ENCODE measurements around the gene TLR6.
"Not testable (repeated sequence)": the region's sequence is repeated elsewhere in the genome, so short reads cannot be mapped to it uniquely, and the experiment has no call there.

The TLR6 gene

DNA sequence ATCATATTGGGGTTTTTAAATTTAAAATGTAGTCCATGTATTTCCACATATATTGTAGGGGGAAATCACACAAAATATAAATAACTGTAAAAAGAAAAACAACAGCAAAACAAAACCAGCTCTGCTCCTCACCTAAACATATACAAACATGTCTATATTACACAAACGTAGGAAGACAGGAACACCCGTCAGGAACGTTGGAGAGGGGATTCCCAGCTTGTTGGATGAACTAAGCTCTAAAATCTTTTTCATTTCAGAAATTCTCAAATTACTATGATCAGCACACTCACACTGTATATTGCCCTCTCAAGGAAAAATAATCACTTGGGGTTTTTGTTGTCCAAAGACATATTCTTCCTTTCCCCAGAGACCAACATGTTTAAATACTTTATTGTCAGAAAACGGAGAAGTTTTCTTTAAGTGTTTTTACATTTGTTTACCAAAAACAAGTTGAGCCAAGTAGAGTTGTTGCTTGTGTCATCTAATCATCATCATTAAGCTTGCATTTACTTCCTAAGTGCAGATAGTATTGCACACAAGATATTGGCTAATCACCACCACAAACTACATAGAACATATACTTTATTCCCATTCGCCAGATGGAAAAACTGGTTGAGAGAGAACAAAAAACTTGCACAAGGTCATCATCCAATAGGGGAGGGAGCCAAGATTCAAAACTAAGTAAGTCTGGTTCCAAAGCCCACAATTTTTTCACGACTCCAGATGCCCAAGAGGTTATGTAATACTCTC is 71.4 kb downstream of the TLR6 start:
- no peak for DNase-seq (ENCODE audit: low read depth, low spot score)

DNA sequence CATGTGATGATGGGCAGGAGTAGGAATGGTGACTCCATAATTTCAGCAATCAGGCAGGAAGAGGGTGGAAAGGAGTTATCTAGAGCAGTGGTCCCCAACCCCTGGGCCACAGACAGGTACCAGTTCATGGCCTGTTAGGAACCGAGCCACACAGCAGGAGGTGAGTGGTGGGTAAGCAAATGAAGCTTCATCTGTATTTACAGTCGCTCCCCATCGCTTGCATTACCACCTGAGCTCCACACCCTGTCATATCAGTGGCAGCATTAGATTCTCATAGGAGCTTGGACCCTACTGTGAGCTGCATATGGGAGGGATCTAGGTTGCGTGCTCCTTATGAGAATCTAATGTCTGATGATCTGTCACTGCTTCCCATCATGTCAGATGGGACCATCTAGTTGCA is 72.5 kb downstream of the TLR6 start:
- DNase-seq (ENCODE audit: low read depth, low spot score) = no peak

DNA sequence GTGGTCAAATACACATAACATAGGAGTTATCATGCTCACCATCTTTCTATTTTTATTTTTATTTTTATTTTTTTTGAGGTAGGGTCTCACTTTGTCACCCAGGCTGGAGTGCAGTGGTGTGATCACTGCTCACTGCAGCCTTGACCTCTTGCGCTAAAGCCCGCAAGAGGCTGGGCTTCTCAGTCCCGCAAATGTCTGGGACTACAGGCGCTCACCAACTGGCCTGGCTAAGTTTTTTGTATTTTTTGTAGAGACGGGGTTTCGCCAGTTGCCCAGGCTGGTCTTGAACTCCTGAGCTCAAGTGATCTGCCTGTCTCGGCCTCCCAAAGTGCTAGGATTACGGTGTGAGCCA is 73.5 kb downstream of the TLR6 start:
- DNase-seq (ENCODE audit: low read depth, low spot score) = no peak

DNA sequence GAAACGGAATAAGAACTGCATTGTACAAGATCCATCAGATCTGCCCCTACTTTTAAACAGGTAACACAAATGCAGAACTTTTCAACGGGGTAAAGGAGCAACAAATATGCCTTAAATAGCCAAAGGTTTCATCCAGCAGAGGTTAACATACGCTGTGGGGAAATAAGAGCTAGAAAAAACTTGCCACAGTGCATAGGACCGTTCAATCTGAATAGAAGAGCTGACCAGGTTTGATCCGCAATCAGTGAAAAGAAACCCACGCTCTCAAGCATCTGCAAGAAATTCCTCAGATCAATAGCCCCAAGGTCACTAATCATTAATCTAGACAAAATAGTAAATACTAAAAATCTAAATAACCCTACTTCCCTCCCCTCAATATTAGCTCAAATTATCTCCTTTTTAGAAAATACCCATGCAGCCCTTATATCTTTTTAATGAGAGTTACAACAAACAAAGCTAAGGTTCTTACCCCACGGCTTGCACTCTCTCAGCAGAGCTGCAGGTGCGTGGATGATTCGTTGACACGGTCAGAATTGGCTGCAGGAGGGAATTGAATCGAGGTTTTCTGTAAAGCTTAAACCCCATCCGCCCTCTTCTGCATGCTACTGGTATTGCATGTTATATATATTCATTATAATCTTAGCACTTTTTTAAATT is 74.0 kb downstream of the TLR6 start, which contains the start of gene TLR10:
TSS of gene TLR10 (minus strand) at position 539 of the 657 bp plus-strand sequence. CDS start 7,400 bp downstream, outside the sequence.
- peak; percentile 26 for DNase-seq (ENCODE audit: low read depth, low spot score)

DNA sequence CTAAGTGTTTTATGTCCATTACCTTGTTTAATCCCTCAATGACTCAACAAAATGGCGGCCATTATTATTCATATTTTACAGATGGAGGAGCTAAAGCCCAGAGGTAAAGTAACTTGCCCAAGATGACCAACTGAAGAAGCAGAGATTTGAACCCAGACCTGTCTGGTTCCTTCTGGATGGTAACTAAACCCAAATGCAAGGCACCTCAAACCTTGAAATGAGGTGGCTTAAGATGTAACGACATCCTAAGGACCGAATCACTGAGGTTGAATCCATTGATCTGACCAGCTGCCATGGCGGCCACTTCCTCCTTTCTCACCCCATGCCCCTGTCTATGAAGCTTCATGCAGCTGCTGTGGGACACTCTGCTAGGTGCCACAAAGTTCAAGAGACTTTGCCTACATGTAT is 74.8 kb downstream of the TLR6 start:
- no peak for DNase-seq (ENCODE audit: low read depth, low spot score)

DNA sequence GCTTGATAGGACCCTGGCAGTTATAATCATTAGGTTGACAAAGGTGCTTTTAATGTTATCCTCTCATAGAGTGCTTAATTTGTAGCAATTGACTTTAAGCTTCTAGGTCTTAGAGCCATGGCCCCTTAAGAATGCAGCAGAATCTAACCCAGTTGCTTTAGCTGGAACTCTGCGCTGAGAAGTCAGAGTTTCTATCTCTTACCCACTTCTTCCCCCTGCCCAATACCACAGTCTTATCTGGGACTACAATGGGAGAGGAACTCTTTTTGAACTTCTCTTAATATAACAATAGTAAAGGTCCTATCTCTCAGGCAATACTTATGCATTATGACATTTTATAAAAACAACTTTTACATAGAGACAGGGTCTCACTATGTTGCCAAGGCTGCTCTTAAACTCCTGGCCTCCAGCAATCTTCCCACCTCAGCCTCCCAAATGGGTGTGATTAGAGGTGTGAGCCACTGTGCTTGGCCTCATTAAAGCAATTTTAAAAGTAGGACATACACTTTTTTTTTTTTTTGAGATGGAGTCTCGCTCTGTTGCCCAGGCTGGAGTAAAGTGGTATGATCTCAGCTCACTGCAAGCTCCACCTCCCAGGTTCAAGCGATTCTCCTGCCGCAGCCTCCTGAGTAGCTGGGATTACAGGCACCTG is 75.7 kb downstream of the TLR6 start:
- no peak for DNase-seq (ENCODE audit: low read depth, low spot score)

DNA sequence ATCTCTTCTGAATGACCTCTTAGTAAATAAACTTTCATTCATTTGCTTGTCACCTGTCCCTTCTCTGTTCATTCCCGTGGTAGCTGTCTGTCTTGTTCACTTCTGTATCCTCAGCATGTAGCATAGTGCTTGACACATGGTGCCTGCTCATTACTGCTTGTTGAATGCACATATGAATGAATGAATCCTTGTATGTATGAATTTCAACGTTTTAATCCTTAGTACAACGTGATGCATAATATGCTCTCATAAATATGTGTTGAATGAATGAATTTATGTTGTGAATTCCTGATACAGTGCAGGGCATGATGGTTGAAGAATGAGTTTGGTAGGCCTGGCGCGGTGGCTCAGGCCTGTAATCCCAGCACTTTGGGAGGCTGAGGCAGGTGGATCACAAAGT is 76.8 kb downstream of the TLR6 start:
- no peak for DNase-seq (ENCODE audit: low read depth, low spot score)

DNA sequence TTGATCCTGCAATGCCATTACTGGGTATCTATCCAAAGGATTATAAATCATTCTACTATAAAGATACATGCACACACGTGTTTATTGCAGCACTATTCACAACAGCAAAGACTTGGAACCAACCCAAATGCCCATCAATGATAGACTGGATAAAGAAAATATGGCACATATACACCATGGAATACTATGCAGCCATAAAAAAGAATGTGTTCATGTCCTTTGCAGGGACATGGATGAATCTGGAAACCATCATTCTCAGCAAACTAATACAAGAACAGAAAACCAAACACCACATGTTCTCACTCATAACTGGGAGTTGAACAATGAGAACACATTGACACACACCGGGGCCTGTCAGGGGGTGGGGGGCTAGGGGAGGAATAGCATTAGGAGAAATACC is 78.7 kb downstream of the TLR6 start:
- not testable (repeated sequence) for DNase-seq (ENCODE audit: low read depth, low spot score)

DNA sequence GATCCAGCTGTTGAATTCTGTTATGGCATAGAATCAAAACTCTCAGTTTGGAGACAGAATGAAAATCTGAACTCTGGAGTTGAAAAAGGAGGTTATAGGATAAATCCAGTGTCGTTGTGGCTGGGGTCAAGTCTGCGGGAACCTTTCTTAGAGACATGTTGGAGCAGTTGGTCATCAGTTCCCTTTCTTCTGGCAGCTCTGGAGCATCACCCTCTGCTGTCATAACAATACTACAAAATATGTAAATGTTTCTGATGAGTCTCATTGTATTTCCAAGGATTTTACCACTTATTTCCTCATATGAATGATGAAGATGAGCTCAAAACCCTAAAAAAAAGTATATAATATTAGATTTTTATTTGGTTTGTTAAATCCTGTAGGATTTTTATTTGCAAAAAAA is 81.3 kb downstream of the TLR6 start:
- no peak for DNase-seq (ENCODE audit: low read depth, low spot score)

DNA sequence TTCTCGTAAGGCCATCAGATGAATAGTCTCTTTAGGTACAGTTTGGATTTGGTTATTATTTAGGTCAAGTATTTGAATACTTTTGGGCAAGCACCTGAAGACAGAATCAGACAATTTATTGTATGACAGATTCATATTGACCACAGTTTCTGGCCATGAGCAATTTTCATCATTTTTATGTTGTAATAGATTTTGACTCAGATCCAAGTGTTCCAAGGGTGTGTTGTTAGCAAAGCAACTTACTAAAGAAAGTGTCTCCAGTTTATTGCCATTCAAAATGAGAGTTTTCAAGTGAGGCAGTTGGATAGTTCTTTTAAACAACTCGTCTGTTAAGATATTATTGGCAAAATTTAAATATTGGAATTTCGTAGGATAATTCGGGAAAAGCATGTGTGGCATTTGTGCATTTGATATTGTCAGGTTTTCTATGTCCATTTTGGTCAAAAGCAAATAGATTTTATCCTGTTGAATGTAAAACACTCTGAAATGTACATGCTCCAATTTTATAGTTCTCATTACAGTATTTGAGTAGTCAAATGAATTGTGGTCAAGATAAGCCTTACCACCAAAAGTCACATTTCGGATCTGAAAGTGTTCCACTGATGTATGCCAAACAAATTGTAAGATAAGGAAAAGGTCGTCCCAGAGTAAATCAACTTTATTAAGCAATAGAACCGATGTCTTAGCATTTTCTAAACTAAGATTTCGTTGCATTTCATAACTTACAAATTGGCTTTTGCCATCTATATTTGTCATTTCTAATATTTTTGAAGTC is 82.2 kb downstream of the TLR6 start:
- DNase-seq (ENCODE audit: low read depth, low spot score) = no peak

All from smooth muscle cell of the brain vasculature (primary cell).